ENCODE data around the gene DDAH1. TPM values are rescaled to one million over a fixed set of nuclear protein-coding genes. Genes with fewer than 3 reads are reported as not detected.

DDAH1 gene
- total and polyA plus RNA-seq, 2 of the 8 experiments (the other 6 are each of a cell fraction or from before 2014, with no cell fraction given), result 22.8 to 54.5 TPM

GRCh38 chr1:85490270-85490985, 25.5 kb upstream of the DDAH1 start:
- Histone ChIP-seq H3K9ac (replicated peaks in 1 of 4; ENCODE audit: extremely low read depth in 1 of 4, low read depth in 3 of 4, low read length in 3 of 4) (no peak overlapping the region), H4K5ac (ENCODE audit: insufficient read length, low read depth, low read length) (no peak overlapping the region), H3K36me3 (ENCODE audit: control insufficient read depth in 2 of 4, insufficient read depth in 4 of 4, low read length in 3 of 4) (no peaks in the 10 kb centered on the region), H2BK5ac (ENCODE audit: low read depth, low read length) (no peak overlapping the region), H4K8ac (ENCODE audit: extremely low read depth, insufficient read depth, low read length) (no peak overlapping the region), H3K23ac (ENCODE audit: insufficient read length) (no peak overlapping the region), H3K23me2 (ENCODE audit: low read depth, low read length) (no peaks in the 10 kb centered on the region), H3K18ac (ENCODE audit: extremely low read depth, low read length) (no peak overlapping the region), H2AFZ (ENCODE audit: low read length) (no peak overlapping the region), H4K20me1 (replicated peaks in 1 of 2; ENCODE audit: control insufficient read depth in 1 of 2, insufficient read depth in 2 of 2, low read length in 2 of 2) (no peaks in the 10 kb centered on the region), H3K79me1 (ENCODE audit: low read depth, low read length) (no peaks in the 10 kb centered on the region), H4K91ac (replicated peaks; ENCODE audit: insufficient read length, low read length) (no peak overlapping the region), H3K27ac (ENCODE audit: low read depth, low read length) (no peak overlapping the region), H3K4me3 (ENCODE audit: extremely low read depth in 1 of 4, insufficient read depth in 2 of 4, low read depth in 3 of 4, low read length in 4 of 4) (no peak overlapping the region), H2AK5ac (ENCODE audit: low read depth, low read length) (no peak overlapping the region), H3K79me2 (ENCODE audit: control insufficient read depth in 1 of 2, insufficient read depth in 2 of 2, low read length in 2 of 2) (no peaks in the 10 kb centered on the region), H3K4ac (replicated peaks; ENCODE audit: insufficient read length, low read depth, low read length) (no peak overlapping the region), H3K9me3 (ENCODE audit: insufficient read depth in 2 of 2, low read depth in 1 of 2, low read length in 1 of 2) (no peaks in the 10 kb centered on the region), H3K56ac (replicated peaks; ENCODE audit: insufficient read length, low read depth, low read length) (no peak overlapping the region), H2BK120ac (replicated peaks; ENCODE audit: low read depth, low read length) (no peak overlapping the region), H3K14ac (ENCODE audit: insufficient read length) (no peak overlapping the region), H2BK12ac (ENCODE audit: low read depth, low read length) (no peak overlapping the region), H3K4me2 (ENCODE audit: insufficient read depth in 1 of 2, low read depth in 2 of 2, low read length in 2 of 2) (no peak overlapping the region), H2BK15ac (ENCODE audit: low read length) (no peak overlapping the region), H2BK20ac (ENCODE audit: low read length) (no peak overlapping the region), H3K4me1 (replicated peaks in 1 of 4; ENCODE audit: control insufficient read depth in 3 of 4, insufficient read depth in 4 of 4, low read length in 3 of 4) (no peaks in the 10 kb centered on the region), H3K27me3 (replicated peaks in 1 of 4; ENCODE audit: control insufficient read depth in 3 of 4, extremely low read depth in 1 of 4, insufficient read depth in 3 of 4, low read length in 3 of 4) (no peaks in the 10 kb centered on the region)
- POLR2A ChIA-PET (ENCODE audit: partially characterized antibody), result no interaction called here
- 87% methylated on average over 1 of the region's 1 CpG; no CpG with 5 or more reads in 1 of the 2 experiments for WGBS, 2 experiments (ENCODE audit: extremely low coverage in 1 of 2, insufficient coverage in 1 of 2, insufficient read length in 1 of 2, insufficient replicate concordance in 2 of 2, low coverage in 1 of 2, low lambda C conversion rate in 2 of 2, missing lambda C conversion rate in 1 of 2)
- CTCF ChIA-PET (ENCODE audit: partially characterized antibody), result interaction anchor here (0.9 kb wide), 1 partner anchor 277 kb away, joined by 3 read pairs; no protein-coding TSS in a partner anchor
- FAIRE-seq (no peak), DNase-seq (ENCODE audit: low read depth in 1 of 2, low spot score in 2 of 2) (no peak)
- TF ChIP-seq RNF2 (IDR thresholded peaks at IDR 0.05; ENCODE audit: borderline replicate concordance, low read depth, low read length, missing control alignments, poor library complexity, severe bottlenecking) (no peak), EP300 (IDR thresholded peaks at IDR 0.05; ENCODE audit: borderline replicate concordance in 1 of 2, low read depth in 2 of 2, low read length in 2 of 2) (no peak), SIRT6 (IDR thresholded peaks at IDR 0.05; ENCODE audit: low read length) (no peak), POLR2AphosphoS5 (IDR thresholded peaks at IDR 0.05; ENCODE audit: low read depth, low read length) (no peak), NRF1 (IDR thresholded peaks at IDR 0.05; ENCODE audit: low read depth, low read length) (no peak), ATF2 (IDR thresholded peaks at IDR 0.05; ENCODE audit: low read length) (no peak), HDAC6 (IDR thresholded peaks at IDR 0.05; ENCODE audit: low read depth, low read length) (no peak), POU5F1 (IDR thresholded peaks at IDR 0.05; ENCODE audit: low read depth, low read length) (no peak), CEBPB (IDR thresholded peaks at IDR 0.05; ENCODE audit: low read depth, low read length) (no peak), HDAC2 (IDR thresholded peaks at IDR 0.05; ENCODE audit: borderline replicate concordance in 1 of 2, low read depth in 2 of 2, low read length in 2 of 2) (no peak), POLR2A (IDR thresholded peaks at IDR 0.05; ENCODE audit: control extremely low read depth in 1 of 2, low read depth in 2 of 2, low read length in 2 of 2) (no peak)
